KOPT-K1 (cell line): Measurements from ENCODE around the gene CENPA.
"Not testable (repeated sequence)": the region's sequence is repeated elsewhere in the genome, so short reads cannot be mapped to it uniquely, and the experiment has no call there.

Source experiments
- H3K27ac ChIP-seq: fragments of 200-600 bp; sonication (generic); 2 replicates; pipeline ENCODE4 v1.5.1; 2016; ENCODE audit warnings: antibody characterized with exemption, mild to moderate bottlenecking, low read depth, low read length; ENCODE audit not compliant: poor library complexity, severe bottlenecking
- H3K36me3 ChIP-seq: fragments of 200-600 bp; sonication (generic); 2 replicates; pipeline ENCODE4 v1.5.1; 2017; ENCODE audit warnings: antibody characterized with exemption, mild to moderate bottlenecking, low read length, moderate library complexity; ENCODE audit not compliant: insufficient read depth
- H3K9me3 ChIP-seq: fragments of 200-600 bp; sonication (generic); 2 replicates; pipeline ENCODE4 v1.5.1; 2017; ENCODE audit warnings: antibody characterized with exemption, low read length, mild to moderate bottlenecking; ENCODE audit not compliant: insufficient read depth, poor library complexity, severe bottlenecking

Gene CENPA

DNA sequence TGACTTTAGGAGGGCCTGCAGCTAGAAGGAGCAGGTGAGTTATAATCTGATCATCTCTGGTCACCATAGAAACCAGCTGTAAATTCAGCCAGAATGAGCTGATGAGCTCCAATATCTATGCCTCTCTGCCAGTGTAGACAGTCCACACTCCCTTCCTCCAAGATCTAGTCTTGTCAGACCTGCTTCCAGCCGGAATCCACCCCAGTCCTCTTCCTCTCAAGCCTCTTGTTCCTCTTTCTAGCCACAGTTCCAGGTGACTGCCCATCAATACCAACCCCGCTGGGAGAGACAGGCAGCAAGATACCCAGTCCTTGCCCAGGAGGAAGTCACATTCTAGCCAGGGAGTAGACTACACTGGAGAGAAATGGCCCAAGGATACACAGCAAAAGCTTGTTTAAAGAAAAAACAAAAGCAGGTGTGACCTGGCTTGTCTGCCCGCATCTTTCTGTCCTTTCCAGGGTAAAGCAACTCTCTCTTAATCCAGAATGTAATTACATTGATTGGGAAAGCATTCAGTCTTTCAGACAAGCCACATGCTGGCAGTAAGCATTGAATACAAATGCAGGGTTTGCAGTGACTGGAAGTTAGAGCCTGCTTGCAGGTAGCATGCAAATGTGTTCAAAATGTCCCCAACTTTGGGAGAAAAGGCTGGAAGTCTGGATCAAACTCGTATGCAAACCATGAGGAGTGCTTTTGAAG, 30.7 kb upstream of the CENPA start:
- Histone ChIP-seq H3K27ac (no peak overlapping the region), H3K36me3 (no peaks in the 10 kb centered on the region), H3K9me3 (no peaks in the 10 kb centered on the region)

GRCh38 chr2:26756337-26756736, 29.5 kb upstream of the CENPA start:
- H3K9me3 ChIP-seq, result no peaks in the 10 kb centered on the region
- H3K36me3 ChIP-seq, result no peaks in the 10 kb centered on the region
- H3K27ac ChIP-seq, result no peak overlapping the region

GRCh38 chr2:26757873-26758789, 27.7 kb upstream of the CENPA start:
- H3K36me3 ChIP-seq, result no peaks in the 10 kb centered on the region
- H3K27ac ChIP-seq, result no peak overlapping the region
- H3K9me3 ChIP-seq, result no peaks in the 10 kb centered on the region

GRCh38 chr2:26758790-26759321, 27.0 kb upstream of the CENPA start:
- Histone ChIP-seq H3K9me3 (no peaks in the 10 kb centered on the region), H3K27ac (no peak overlapping the region), H3K36me3 (no peaks in the 10 kb centered on the region)

DNA sequence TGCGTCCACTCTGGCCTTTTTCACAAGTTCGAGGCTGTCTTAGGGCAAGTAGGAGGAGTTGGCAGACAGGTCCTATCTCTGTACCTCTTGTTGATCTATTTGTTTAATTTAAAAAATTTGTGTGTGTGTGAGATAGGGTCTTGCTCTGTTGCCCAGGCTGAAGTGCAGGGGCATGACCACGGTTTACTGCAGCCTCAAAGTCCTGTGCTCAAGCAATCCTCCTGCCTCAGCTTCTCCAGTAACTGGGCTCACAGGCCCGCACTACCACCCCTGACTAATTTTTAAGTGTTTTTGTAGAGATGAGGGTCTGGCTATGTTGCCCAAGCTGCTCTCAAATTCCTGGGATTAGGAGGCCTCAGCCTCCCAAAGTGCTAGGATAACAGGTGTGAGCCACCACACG, 26.0 kb upstream of the CENPA start:
- Histone ChIP-seq H3K9me3 (no peaks in the 10 kb centered on the region), H3K27ac (no peak overlapping the region), H3K36me3 (no peaks in the 10 kb centered on the region)

GRCh38 chr2:26760991-26761390, 24.9 kb upstream of the CENPA start:
- H3K27ac ChIP-seq, H3K9me3 ChIP-seq, H3K36me3 ChIP-seq: not testable (repeated sequence)

DNA sequence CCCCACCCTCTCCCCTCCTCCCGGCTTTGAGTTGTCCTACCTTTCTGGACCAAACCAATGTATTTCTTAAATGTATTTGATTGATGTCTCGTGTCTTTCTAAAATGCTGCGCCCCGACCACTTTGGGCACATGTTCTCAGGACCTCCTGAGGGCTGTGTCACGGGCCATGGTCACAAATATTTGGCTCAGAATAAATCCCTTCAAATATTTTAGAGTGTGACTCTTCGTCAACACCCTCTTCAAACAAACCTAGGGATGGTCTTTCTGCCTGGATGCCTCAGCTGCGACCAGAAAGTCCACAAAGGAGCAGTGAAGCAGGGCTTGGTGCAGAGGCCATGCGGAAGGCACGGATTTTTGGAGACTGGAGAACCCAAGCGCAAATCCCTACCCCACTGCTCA, 22.8 kb upstream of the CENPA start:
- H3K27ac ChIP-seq, result no peak overlapping the region
- no peaks in the 10 kb centered on the region for H3K9me3 ChIP-seq
- no peaks in the 10 kb centered on the region for H3K36me3 ChIP-seq

DNA sequence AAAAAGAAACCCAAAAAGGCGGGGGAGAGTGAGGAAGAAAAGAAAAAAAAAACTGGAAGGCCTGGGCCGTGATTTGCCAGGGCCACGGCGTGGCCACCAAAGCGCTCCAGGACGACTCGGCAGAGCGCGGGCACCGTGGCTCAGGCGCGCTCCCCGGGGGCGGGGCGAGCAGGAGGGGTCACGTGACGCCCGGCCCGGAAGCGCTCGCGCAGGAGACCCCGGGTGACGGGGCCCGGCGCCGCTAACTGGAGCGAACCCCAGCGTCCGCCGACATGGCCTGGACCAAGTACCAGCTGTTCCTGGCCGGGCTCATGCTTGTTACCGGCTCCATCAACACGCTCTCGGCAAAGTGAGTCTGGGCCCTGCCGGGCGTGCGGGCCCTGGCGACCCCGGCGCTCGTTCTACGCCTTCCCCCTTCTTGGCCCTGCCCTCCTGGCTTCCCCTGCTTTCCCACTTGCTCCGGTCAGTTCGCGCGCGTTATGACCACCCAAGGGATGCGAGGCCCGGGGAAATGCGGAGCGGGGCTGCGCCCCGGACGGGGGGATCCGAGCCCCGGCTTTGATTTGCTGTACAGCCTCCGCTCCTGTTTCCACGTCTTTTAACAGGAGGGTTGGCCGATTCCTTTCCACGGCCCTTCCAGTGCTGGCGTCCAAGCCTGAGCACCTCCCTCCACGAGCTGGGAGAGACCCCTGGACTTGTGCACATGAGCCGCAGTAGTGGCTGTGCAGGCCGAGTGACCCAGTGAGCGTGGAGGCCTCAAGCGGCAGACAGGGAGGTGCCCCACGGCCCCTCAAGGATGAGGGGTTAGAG, 21.6 kb upstream of the CENPA start, which contains the start of gene SLC35F6:
Gene SLC35F6 (plus strand): TSS at position 207 of the 810 bp plus-strand sequence. CDS start 66 bp downstream, at position 273.
- H3K36me3 ChIP-seq, result peaks cover 7% of the 10 kb centered on the region; the same call in 1 of the 2 replicates
- H3K27ac ChIP-seq, result peak within 1 kb of the TSS; percentile 69
- H3K9me3 ChIP-seq, result no peaks in the 10 kb centered on the region

DNA sequence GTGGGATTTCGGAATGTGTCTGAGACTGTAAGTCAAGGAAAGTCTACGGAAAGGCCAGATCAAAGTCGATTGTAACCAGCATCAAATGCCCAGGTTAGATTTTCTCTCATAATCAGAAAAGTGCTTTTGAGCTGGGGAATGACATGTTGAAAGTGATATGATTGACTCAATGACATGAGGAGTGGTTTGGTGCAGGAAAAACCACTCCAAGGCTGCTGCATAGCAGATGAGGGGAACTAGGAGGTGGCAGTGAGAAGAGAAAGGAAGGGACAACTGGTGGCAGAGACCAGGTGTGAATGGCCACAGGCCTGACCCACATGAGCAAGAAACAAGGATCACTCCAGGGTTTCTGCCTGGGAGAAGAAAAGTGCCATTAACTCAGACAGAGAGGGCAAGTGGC, 20.9 kb upstream of the CENPA start:
- peak overlapping the region; percentile 69 for H3K27ac ChIP-seq

DNA sequence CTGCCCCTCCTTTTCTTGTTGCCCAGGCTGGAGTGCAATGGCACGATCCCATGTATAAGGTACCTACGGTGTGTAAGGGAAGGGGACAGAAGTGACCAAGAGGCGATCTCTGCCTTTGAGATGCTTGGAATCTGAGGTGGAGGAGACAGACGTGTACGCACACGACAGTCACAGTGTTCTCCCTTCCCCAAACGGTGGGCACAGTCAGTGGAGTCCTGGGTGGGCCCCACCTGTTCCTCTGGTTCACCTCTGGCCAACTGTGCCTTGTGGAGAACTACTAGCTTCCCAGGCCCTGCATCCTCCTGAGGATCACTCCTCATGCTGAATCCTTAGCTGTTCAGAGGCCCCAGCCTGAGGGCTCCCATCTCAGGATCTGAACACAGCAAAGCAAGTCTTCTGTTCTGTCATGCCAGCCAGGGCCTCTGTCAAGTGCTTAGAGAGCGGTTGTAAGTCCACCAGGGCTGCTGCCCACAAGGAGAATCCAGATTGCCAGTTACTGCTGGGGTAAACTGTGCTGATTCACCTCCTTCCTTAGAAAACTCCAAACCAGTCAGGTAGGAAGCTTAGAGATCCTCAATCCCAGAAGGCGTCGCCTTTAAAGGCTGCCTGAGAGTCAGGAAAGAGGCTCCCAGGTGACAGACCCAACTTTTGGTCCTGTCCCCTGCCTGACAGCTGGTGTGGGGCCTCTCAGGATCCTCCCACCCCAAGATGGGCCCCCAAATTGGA, 20.2 kb upstream of the CENPA start:
- peak overlapping the region; percentile 69 for H3K27ac ChIP-seq
- peaks cover 13% of the 10 kb centered on the region; the same call in 1 of the 2 replicates for H3K36me3 ChIP-seq
- no peaks in the 10 kb centered on the region for H3K9me3 ChIP-seq

More for the DNA sequence above, 20.9 kb upstream of the CENPA start:
- peaks cover 13% of the 10 kb centered on the region; the same call in 1 of the 2 replicates for H3K36me3 ChIP-seq
- no peaks in the 10 kb centered on the region for H3K9me3 ChIP-seq

GRCh38 chr2:26767129-26767528, 18.7 kb upstream of the CENPA start:
- H3K36me3 ChIP-seq, result peaks cover 13% of the 10 kb centered on the region; the same call in 1 of the 2 replicates
- no peak overlapping the region for H3K27ac ChIP-seq
- no peaks in the 10 kb centered on the region for H3K9me3 ChIP-seq

DNA sequence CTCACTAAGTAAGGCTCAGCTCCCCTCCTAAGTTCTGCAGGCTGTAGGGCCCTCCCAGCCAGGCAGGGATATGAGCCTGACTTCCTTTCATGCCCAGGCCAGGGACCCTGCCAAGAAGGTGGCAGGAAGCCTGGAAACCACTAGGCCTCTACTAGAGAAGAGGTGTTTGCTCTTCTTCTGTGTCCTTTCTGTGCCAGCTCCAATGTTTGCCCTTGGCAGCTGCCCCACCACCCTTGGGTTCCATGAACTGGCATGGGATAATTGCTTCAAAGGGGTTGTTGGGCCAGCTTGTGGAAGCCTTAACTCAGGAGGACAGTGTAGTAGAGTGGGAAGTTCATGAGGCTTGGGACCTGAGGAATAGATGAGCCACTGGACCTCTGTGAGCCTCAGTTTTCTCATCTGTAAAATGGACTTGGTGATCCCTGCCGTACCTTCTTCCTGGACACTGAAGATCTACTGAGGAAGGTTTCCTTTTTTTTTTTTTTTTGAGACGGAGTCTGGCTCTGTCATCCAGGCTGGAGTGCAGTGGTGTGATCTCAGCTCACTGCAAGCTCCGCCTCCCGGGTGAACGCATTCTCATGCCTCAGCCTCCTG, 17.9 kb upstream of the CENPA start:
- no peak overlapping the region for H3K27ac ChIP-seq
- H3K36me3 ChIP-seq, result peaks cover 13% of the 10 kb centered on the region; the same call in 1 of the 2 replicates
- no peaks in the 10 kb centered on the region for H3K9me3 ChIP-seq

DNA sequence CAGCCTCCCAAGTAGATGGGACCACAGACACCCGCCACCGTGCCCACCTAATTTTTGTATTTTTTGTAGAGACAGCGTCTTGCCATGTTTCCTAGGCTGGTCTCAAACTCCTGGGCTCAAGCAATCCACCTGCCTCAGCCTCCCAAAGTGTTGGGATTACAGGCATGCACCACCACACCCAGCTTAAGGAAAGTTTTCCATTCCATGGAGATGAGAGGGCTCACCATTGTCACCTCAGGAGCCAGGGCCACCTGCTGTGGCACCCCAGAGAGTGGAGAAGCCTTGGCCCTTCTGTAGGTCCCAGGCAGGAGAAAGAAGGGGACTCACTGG, 17.1 kb upstream of the CENPA start:
- no peaks in the 10 kb centered on the region for H3K9me3 ChIP-seq
- H3K36me3 ChIP-seq, result peaks cover 14% of the 10 kb centered on the region; the same call in 1 of the 2 replicates
- H3K27ac ChIP-seq, result no peak overlapping the region
